Spinal cord (tissue), 10 donors: ENCODE results near the gene BTBD9. TPM values are rescaled to one million over a fixed set of nuclear protein-coding genes. Genes with fewer than 3 reads are reported as not detected.

Experiments used
- DNase-seq, 6 donors: peaks; one replicate each; pipeline versions ENCODE4 v3.0.0 to v3.0.0-alpha.2; 2013 to 2015; ENCODE audit warnings: low spot score in 6 of 6, low read depth in 4 of 6
- H3K27ac ChIP-seq: one replicate; pipeline ENCODE4 v1.5.1; 2013; ENCODE audit warnings: low read depth, low read length, control low read depth
- H3K27me3 ChIP-seq: one replicate; pipeline ENCODE4 v1.6.1; 2013; ENCODE audit warnings: low read length; ENCODE audit not compliant: control insufficient read depth, insufficient read depth
- H3K36me3 ChIP-seq: one replicate; pipeline ENCODE4 v1.6.1; 2013; ENCODE audit warnings: low read length; ENCODE audit not compliant: control insufficient read depth, insufficient read depth
- H3K4me1 ChIP-seq: one replicate; pipeline ENCODE4 v1.6.1; 2013; ENCODE audit warnings: low read length; ENCODE audit not compliant: control insufficient read depth, insufficient read depth
- H3K4me3 ChIP-seq: one replicate; pipeline ENCODE4 v1.5.1; 2013; ENCODE audit warnings: low read depth, low read length, control low read depth
- H3K9me3 ChIP-seq: one replicate; pipeline ENCODE4 v1.6.1; 2013; ENCODE audit warnings: low read length; ENCODE audit not compliant: control insufficient read depth, insufficient read depth
- WGBS: methylation state at CpG from one replicate; pipeline ENCODE4 v1.1.5; 2013; ENCODE audit warnings: missing lambda C conversion rate; ENCODE audit not compliant: insufficient coverage; 5-methylcytosine and 5-hydroxymethylcytosine counted together
- polyA plus RNA-seq, 2 donors: library from polyadenylated mRNA; unstranded; fragments of 120-200 nt; gene quantifications; one replicate each; pipeline ENCODE4 v1.2.1, GENCODE V29; 2013; ENCODE audit not compliant: insufficient read length in 2 of 2
- total RNA-seq, 2 donors: library from RNA; depleted of rRNA in 1 of 2; stranded (reverse); fragments of 120-200 nt in 1 of 2; fragments of >200 nt in 1 of 2; gene quantifications; one replicate each; pipeline versions ENCODE4 v1.2.3 to v1.2.4, GENCODE V29; 2013 to 2014
- donor health status: healthy.

The BTBD9 gene
- total and polyA plus RNA-seq, 4 donors: 14.6 to 38.6 (median 16.9) TPM

GRCh38 chr6:38459291-38459690 lies 180.4 kb downstream of the BTBD9 start:
- no peak overlapping the region for H3K4me3 ChIP-seq
- no CpG with 5 or more reads among the region's 2 CpGs for WGBS
- no peak for DNase-seq
- peaks cover 2% of the 10 kb centered on the region for H3K4me1 ChIP-seq
- no peaks in the 10 kb centered on the region for H3K9me3 ChIP-seq
- no peak overlapping the region for H3K27ac ChIP-seq
- no peaks in the 10 kb centered on the region for H3K36me3 ChIP-seq
- no peaks in the 10 kb centered on the region for H3K27me3 ChIP-seq

GRCh38 chr6:38453861-38454260 lies 185.9 kb downstream of the BTBD9 start:
- Histone ChIP-seq H3K27ac (no peak overlapping the region), H3K27me3 (no peaks in the 10 kb centered on the region), H3K36me3 (no peaks in the 10 kb centered on the region), H3K4me3 (no peak overlapping the region), H3K9me3 (no peaks in the 10 kb centered on the region), H3K4me1 (no peaks in the 10 kb centered on the region)
- no peak for DNase-seq
- no CpG with 5 or more reads among the region's 4 CpGs for WGBS

- Histone ChIP-seq H3K4me1 (no peaks in the 10 kb centered on the region), H3K27ac (no peak overlapping the region), H3K27me3 (no peaks in the 10 kb centered on the region), H3K4me3 (no peak overlapping the region), H3K9me3 (no peaks in the 10 kb centered on the region), H3K36me3 (no peaks in the 10 kb centered on the region)
- WGBS: 43% methylated on average over 1 of the region's 6 CpGs
- peak in 1 of 6 donors; percentile 58 for DNase-seq
These were observed 186.7 kb downstream of the BTBD9 start for GRCh38 chr6:38452816-38453660.

- no peak for DNase-seq
- H3K4me1 ChIP-seq: no peaks in the 10 kb centered on the region
- no peaks in the 10 kb centered on the region for H3K9me3 ChIP-seq
- no peaks in the 10 kb centered on the region for H3K27me3 ChIP-seq
- H3K36me3 ChIP-seq: no peaks in the 10 kb centered on the region
- H3K4me3 ChIP-seq: no peak overlapping the region
- WGBS: no CpG with 5 or more reads among the region's 2 CpGs
- H3K27ac ChIP-seq: no peak overlapping the region
These were observed 189.0 kb downstream of the BTBD9 start for GRCh38 chr6:38450717-38451116.

GRCh38 chr6:38445925-38446324 lies 193.8 kb downstream of the BTBD9 start:
- Histone ChIP-seq H3K9me3 (no peaks in the 10 kb centered on the region), H3K36me3 (no peaks in the 10 kb centered on the region), H3K27ac (no peak overlapping the region), H3K4me3 (no peak overlapping the region), H3K27me3 (no peaks in the 10 kb centered on the region), H3K4me1 (no peaks in the 10 kb centered on the region)
- no CpG with 5 or more reads among the region's 2 CpGs for WGBS
- no peak for DNase-seq

- H3K27ac ChIP-seq: no peak overlapping the region
- H3K9me3 ChIP-seq: no peaks in the 10 kb centered on the region
- DNase-seq: no peak
- H3K36me3 ChIP-seq: no peaks in the 10 kb centered on the region
- H3K4me3 ChIP-seq: no peak overlapping the region
- no peaks in the 10 kb centered on the region for H3K4me1 ChIP-seq
- no peaks in the 10 kb centered on the region for H3K27me3 ChIP-seq
These were observed 194.4 kb downstream of the BTBD9 start for GRCh38 chr6:38445336-38445735.

- no peaks in the 10 kb centered on the region for H3K9me3 ChIP-seq
- no peak overlapping the region for H3K4me3 ChIP-seq
- no peaks in the 10 kb centered on the region for H3K27me3 ChIP-seq
- H3K27ac ChIP-seq: no peak overlapping the region
- no peaks in the 10 kb centered on the region for H3K4me1 ChIP-seq
- H3K36me3 ChIP-seq: no peaks in the 10 kb centered on the region
- peak in 1 of 6 donors; percentile 39 for DNase-seq
- WGBS: 71% methylated on average over 6 of the region's 6 CpGs
These were observed 196.2 kb downstream of the BTBD9 start for GRCh38 chr6:38443352-38444144.

- no peaks in the 10 kb centered on the region for H3K27me3 ChIP-seq
- H3K27ac ChIP-seq: no peak overlapping the region
- no peak overlapping the region for H3K4me3 ChIP-seq
- 100% methylated on average over 1 of the region's 1 CpG for WGBS
- no peaks in the 10 kb centered on the region for H3K36me3 ChIP-seq
- no peaks in the 10 kb centered on the region for H3K9me3 ChIP-seq
- H3K4me1 ChIP-seq: no peaks in the 10 kb centered on the region
- DNase-seq: no peak
These were observed 201.6 kb downstream of the BTBD9 start for GRCh38 chr6:38438097-38438496.

GRCh38 chr6:38436726-38437465 lies 202.8 kb downstream of the BTBD9 start:
- Histone ChIP-seq H3K4me1 (no peaks in the 10 kb centered on the region), H3K36me3 (no peaks in the 10 kb centered on the region), H3K27me3 (no peaks in the 10 kb centered on the region), H3K9me3 (no peaks in the 10 kb centered on the region), H3K4me3 (no peak overlapping the region), H3K27ac (no peak overlapping the region)
- 75% methylated on average over 3 of the region's 10 CpGs for WGBS
- DNase-seq: peak in 1 of 6 donors; percentile 8
